ENCODE measurements around the gene SUPT7L. TPM values are rescaled to one million over a fixed set of nuclear protein-coding genes. Genes with fewer than 3 reads are reported as not detected.

The SUPT7L gene
- total and polyA plus RNA-seq, 4 donors: 9.6 to 14.6 (median 11.5) TPM

DNA sequence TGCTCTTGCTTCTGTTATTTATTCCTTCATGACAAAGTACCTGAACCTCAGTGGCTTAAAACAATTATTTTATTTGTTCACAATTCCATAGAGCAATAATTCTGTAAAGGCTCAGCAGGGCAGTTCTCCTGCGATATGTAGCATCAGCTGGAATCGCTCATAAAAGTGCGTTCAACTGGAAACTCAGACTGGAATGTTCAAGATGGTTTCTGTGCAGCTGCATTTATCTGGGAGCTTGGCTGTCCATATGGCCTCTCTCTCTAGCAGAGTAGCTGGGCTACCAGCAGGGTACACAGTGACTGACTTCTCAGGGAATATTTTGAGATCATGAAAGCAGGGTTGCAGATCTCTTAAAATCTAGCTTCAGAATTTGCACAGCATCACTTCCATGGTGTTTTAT lies 48.1 kb downstream of the SUPT7L start:
- Histone ChIP-seq H3K4me3 (ENCODE audit: low read depth in 1 of 3, low read length in 3 of 3) (no peak overlapping the region), H3K9ac (ENCODE audit: low read depth in 1 of 2, low read length in 2 of 2) (no peak overlapping the region), H3K36me3 (ENCODE audit: control insufficient read depth in 4 of 4, insufficient read depth in 3 of 4, low read depth in 1 of 4, low read length in 3 of 4) (peaks cover 6 to 43% (median 35%) of the 10 kb centered on the region in 4 donors), H3K27me3 (ENCODE audit: control insufficient read depth in 4 of 4, insufficient read depth in 4 of 4, low read length in 3 of 4) (no peaks in the 10 kb centered on the region), H3K27ac (ENCODE audit: low read depth in 1 of 2, low read length in 2 of 2) (no peak overlapping the region), H3K4me1 (ENCODE audit: control insufficient read depth in 4 of 4, insufficient read depth in 4 of 4, low read length in 3 of 4) (no peaks in the 10 kb centered on the region), H3K9me3 (ENCODE audit: control insufficient read depth in 4 of 4, low read length in 3 of 4) (no peaks in the 10 kb centered on the region)
- DNase-seq (ENCODE audit: low spot score): no peak
- 98% methylated on average over 3 of the region's 3 CpGs for WGBS
- no peak for TF ChIP-seq TAF1 (conservative IDR thresholded peaks at IDR 0.05)
- TF ChIP-seq, protein P1, sequence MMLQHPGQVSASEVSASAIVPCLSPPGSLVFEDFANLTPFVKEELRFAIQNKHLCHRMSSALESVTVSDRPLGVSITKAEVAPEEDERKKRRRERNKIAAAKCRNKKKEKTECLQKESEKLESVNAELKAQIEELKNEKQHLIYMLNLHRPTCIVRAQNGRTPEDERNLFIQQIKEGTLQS (IDR thresholded peaks at IDR 0.05): no peak
- no peak for TF ChIP-seq EGR1 (IDR thresholded peaks at IDR 0.05; ENCODE audit: low read depth in 2 of 2)
- no peak for TF ChIP-seq FOXA1 (IDR thresholded peaks at IDR 0.05)
- no peak for TF ChIP-seq YY1 (IDR thresholded peaks at IDR 0.05)
- TF ChIP-seq, protein P2, sequence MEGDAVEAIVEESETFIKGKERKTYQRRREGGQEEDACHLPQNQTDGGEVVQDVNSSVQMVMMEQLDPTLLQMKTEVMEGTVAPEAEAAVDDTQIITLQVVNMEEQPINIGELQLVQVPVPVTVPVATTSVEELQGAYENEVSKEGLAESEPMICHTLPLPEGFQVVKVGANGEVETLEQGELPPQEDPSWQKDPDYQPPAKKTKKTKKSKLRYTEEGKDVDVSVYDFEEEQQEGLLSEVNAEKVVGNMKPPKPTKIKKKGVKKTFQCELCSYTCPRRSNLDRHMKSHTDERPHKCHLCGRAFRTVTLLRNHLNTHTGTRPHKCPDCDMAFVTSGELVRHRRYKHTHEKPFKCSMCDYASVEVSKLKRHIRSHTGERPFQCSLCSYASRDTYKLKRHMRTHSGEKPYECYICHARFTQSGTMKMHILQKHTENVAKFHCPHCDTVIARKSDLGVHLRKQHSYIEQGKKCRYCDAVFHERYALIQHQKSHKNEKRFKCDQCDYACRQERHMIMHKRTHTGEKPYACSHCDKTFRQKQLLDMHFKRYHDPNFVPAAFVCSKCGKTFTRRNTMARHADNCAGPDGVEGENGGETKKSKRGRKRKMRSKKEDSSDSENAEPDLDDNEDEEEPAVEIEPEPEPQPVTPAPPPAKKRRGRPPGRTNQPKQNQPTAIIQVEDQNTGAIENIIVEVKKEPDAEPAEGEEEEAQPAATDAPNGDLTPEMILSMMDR (IDR thresholded peaks at IDR 0.05; ENCODE audit: low read depth, low read length, missing input control): no peak
- no peak for TF ChIP-seq JUND (IDR thresholded peaks at IDR 0.05)

DNA sequence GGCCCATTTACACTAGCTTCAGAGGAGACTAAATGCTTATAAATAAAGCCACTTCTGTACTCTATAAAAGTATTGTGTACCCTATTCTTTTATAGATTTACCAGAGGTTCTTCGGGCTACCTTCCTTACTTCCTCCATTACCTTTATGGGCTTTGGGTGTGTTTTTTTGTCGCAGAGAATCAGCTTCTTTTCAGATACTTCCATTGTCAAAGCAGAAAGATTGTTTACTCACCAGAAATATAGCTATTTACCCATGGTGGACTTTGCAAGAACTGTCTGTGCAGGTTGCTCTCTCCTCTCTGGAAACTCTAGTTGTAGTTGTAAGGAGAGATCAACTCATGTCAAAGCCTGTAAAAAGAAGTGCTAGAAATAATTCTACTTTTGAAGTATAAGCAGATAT lies 49.4 kb downstream of the SUPT7L start:
- TF ChIP-seq RAD21 (IDR thresholded peaks at IDR 0.05): no peak
- TF ChIP-seq, protein P2 (IDR thresholded peaks at IDR 0.05; ENCODE audit: low read depth, low read length, missing input control): no peak
- TF ChIP-seq FOXA2 (IDR thresholded peaks at IDR 0.05): no peak
- TF ChIP-seq FOXA1 (IDR thresholded peaks at IDR 0.05): no peak
- no peak for TF ChIP-seq HNF4G (IDR thresholded peaks at IDR 0.05)
- DNase-seq (ENCODE audit: low spot score): no peak
- H3K9me3 ChIP-seq (ENCODE audit: control insufficient read depth in 4 of 4, low read length in 3 of 4): no peaks in the 10 kb centered on the region
- 72% methylated on average over 2 of the region's 2 CpGs for WGBS
- no peaks in the 10 kb centered on the region for H3K27me3 ChIP-seq (ENCODE audit: control insufficient read depth in 4 of 4, insufficient read depth in 4 of 4, low read length in 3 of 4)
- H3K4me3 ChIP-seq (ENCODE audit: low read depth in 1 of 3, low read length in 3 of 3): no peak overlapping the region
- no peaks in the 10 kb centered on the region for H3K4me1 ChIP-seq (ENCODE audit: control insufficient read depth in 4 of 4, insufficient read depth in 4 of 4, low read length in 3 of 4)
- H3K9ac ChIP-seq (ENCODE audit: low read depth in 1 of 2, low read length in 2 of 2): no peak overlapping the region
- H3K36me3 ChIP-seq (ENCODE audit: control insufficient read depth in 4 of 4, insufficient read depth in 3 of 4, low read depth in 1 of 4, low read length in 3 of 4): peaks cover 6 to 39% (median 31%) of the 10 kb centered on the region in 4 donors
- H3K27ac ChIP-seq (ENCODE audit: low read depth in 1 of 2, low read length in 2 of 2): no peak overlapping the region

DNA sequence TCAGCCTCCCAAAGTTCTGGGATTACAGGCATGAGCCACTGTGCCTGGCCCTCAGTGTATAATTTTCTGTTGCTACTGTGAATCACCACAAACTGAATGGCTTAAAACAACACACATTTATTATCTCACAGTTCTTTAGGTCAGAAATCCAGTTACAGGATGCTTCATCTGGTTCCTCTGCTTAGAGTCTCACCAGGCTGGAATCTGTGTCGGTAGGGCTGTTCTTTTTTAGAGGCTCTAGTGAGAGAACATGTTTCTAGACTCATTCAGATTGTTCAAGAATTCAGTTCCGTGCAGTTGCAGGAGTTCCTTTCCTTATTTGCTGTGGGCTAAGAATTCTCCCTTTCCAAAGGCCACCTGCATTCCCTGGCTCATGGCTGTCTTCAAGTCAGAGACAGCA lies 56.8 kb downstream of the SUPT7L start:
- Histone ChIP-seq H3K27me3 (ENCODE audit: control insufficient read depth in 4 of 4, insufficient read depth in 4 of 4, low read length in 3 of 4) (no peaks in the 10 kb centered on the region), H3K4me3 (ENCODE audit: low read depth in 1 of 3, low read length in 3 of 3) (no peak overlapping the region), H3K4me1 (ENCODE audit: control insufficient read depth in 4 of 4, insufficient read depth in 4 of 4, low read length in 3 of 4) (no peaks in the 10 kb centered on the region), H3K9ac (ENCODE audit: low read depth in 1 of 2, low read length in 2 of 2) (no peak overlapping the region), H3K27ac (ENCODE audit: low read depth in 1 of 2, low read length in 2 of 2) (no peak overlapping the region), H3K36me3 (ENCODE audit: control insufficient read depth in 4 of 4, insufficient read depth in 3 of 4, low read depth in 1 of 4, low read length in 3 of 4) (peaks cover 8 to 44% (median 27%) of the 10 kb centered on the region in 4 donors), H3K9me3 (ENCODE audit: control insufficient read depth in 4 of 4, low read length in 3 of 4) (no peaks in the 10 kb centered on the region)
- WGBS: 97% methylated on average over 2 of the region's 2 CpGs
- TF ChIP-seq, protein P3, sequence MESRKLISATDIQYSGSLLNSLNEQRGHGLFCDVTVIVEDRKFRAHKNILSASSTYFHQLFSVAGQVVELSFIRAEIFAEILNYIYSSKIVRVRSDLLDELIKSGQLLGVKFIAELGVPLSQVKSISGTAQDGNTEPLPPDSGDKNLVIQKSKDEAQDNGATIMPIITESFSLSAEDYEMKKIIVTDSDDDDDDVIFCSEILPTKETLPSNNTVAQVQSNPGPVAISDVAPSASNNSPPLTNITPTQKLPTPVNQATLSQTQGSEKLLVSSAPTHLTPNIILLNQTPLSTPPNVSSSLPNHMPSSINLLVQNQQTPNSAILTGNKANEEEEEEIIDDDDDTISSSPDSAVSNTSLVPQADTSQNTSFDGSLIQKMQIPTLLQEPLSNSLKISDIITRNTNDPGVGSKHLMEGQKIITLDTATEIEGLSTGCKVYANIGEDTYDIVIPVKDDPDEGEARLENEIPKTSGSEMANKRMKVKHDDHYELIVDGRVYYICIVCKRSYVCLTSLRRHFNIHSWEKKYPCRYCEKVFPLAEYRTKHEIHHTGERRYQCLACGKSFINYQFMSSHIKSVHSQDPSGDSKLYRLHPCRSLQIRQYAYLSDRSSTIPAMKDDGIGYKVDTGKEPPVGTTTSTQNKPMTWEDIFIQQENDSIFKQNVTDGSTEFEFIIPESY (IDR thresholded peaks at IDR 0.05): no peak
- TF ChIP-seq RAD21 (IDR thresholded peaks at IDR 0.05) (no peak), RXRA (IDR thresholded peaks at IDR 0.05) (no peak), EGR1 (IDR thresholded peaks at IDR 0.05; ENCODE audit: low read depth in 2 of 2) (no peak), GABPA (IDR thresholded peaks at IDR 0.05 in 1 of 2, conservative IDR thresholded peaks at IDR 0.05 in 1 of 2) (no peak), FOXA2 (IDR thresholded peaks at IDR 0.05) (no peak), FOXA1 (IDR thresholded peaks at IDR 0.05) (no peak)
- TF ChIP-seq, protein P4, sequence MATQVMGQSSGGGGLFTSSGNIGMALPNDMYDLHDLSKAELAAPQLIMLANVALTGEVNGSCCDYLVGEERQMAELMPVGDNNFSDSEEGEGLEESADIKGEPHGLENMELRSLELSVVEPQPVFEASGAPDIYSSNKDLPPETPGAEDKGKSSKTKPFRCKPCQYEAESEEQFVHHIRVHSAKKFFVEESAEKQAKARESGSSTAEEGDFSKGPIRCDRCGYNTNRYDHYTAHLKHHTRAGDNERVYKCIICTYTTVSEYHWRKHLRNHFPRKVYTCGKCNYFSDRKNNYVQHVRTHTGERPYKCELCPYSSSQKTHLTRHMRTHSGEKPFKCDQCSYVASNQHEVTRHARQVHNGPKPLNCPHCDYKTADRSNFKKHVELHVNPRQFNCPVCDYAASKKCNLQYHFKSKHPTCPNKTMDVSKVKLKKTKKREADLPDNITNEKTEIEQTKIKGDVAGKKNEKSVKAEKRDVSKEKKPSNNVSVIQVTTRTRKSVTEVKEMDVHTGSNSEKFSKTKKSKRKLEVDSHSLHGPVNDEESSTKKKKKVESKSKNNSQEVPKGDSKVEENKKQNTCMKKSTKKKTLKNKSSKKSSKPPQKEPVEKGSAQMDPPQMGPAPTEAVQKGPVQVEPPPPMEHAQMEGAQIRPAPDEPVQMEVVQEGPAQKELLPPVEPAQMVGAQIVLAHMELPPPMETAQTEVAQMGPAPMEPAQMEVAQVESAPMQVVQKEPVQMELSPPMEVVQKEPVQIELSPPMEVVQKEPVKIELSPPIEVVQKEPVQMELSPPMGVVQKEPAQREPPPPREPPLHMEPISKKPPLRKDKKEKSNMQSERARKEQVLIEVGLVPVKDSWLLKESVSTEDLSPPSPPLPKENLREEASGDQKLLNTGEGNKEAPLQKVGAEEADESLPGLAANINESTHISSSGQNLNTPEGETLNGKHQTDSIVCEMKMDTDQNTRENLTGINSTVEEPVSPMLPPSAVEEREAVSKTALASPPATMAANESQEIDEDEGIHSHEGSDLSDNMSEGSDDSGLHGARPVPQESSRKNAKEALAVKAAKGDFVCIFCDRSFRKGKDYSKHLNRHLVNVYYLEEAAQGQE (IDR thresholded peaks at IDR 0.05): no peak
- TF ChIP-seq, protein P5, sequence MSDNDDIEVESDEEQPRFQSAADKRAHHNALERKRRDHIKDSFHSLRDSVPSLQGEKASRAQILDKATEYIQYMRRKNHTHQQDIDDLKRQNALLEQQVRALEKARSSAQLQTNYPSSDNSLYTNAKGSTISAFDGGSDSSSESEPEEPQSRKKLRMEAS (IDR thresholded peaks at IDR 0.05): no peak
- DNase-seq (ENCODE audit: low spot score): no peak
